MG63 (cell line): Measurements from ENCODE around the gene IRF2BPL. TPM values are rescaled to one million over a fixed set of nuclear protein-coding genes. Genes with fewer than 3 reads are reported as not detected.

ENCODE experiments used
- DNase-seq: peaks from one replicate; pipeline ENCODE4 v3.0.0-alpha.2; 2020
- H3K27me3 ChIP-seq: fragments of 250-450 bp; sonication (Bioruptor Pico); 2 replicates; pipeline ENCODE4 v1.5.1; 2020; ENCODE audit warnings: mild to moderate bottlenecking, moderate library complexity
- H3K36me3 ChIP-seq: fragments of 250-450 bp; sonication (Bioruptor Pico); 2 replicates; pipeline ENCODE4 v1.5.1; 2020; ENCODE audit warnings: mild to moderate bottlenecking, moderate library complexity
- H3K4me3 ChIP-seq: fragments of 250-450 bp; sonication (Bioruptor Pico); 2 replicates; pipeline ENCODE4 v1.5.1; 2020; ENCODE audit warnings: mild to moderate bottlenecking, moderate library complexity
- H3K9me3 ChIP-seq: fragments of 250-450 bp; sonication (Bioruptor Pico); 2 replicates; pipeline ENCODE4 v1.5.1; 2020; ENCODE audit warnings: mild to moderate bottlenecking, moderate library complexity
- total RNA-seq: library from RNA; depleted of rRNA; stranded (reverse); fragments of >200 nt; shearing (Covaris generic); gene quantifications from 2 replicates; pipeline ENCODE4 v1.2.3, GENCODE V29; 2014; ENCODE audit warnings: low replicate concordance

Gene IRF2BPL
- total RNA-seq, 1 experiment from 2014 or later = 34.9 TPM

GRCh38 chr14:77059276-77059915 is 30.9 kb upstream of the IRF2BPL start:
- Histone ChIP-seq H3K4me3 (no peak overlapping the region), H3K27me3 (no peaks in the 10 kb centered on the region), H3K36me3 (no peaks in the 10 kb centered on the region), H3K9me3 (no peaks in the 10 kb centered on the region)
- peak; percentile 70 for DNase-seq

- DNase-seq = no peak
- Histone ChIP-seq H3K9me3 (no peaks in the 10 kb centered on the region), H3K36me3 (no peaks in the 10 kb centered on the region), H3K27me3 (no peaks in the 10 kb centered on the region), H3K4me3 (no peak overlapping the region)
These were observed 30.3 kb upstream of the IRF2BPL start for GRCh38 chr14:77058785-77059184.

- H3K36me3 ChIP-seq = no peaks in the 10 kb centered on the region
- no peak overlapping the region for H3K4me3 ChIP-seq
- no peaks in the 10 kb centered on the region for H3K9me3 ChIP-seq
- DNase-seq = no peak
- H3K27me3 ChIP-seq = no peaks in the 10 kb centered on the region
These were observed 29.6 kb upstream of the IRF2BPL start for GRCh38 chr14:77058117-77058516.

- no peaks in the 10 kb centered on the region for H3K9me3 ChIP-seq
- H3K4me3 ChIP-seq = no peak overlapping the region
- peak; percentile 51 for DNase-seq
- H3K27me3 ChIP-seq = no peaks in the 10 kb centered on the region
- H3K36me3 ChIP-seq = no peaks in the 10 kb centered on the region
These were observed 27.5 kb upstream of the IRF2BPL start for GRCh38 chr14:77055981-77056380.

GRCh38 chr14:77055306-77055705 is 26.8 kb upstream of the IRF2BPL start:
- no peak overlapping the region for H3K4me3 ChIP-seq
- DNase-seq = no peak

GRCh38 chr14:77053046-77053841 is 24.7 kb upstream of the IRF2BPL start:
- Histone ChIP-seq H3K27me3 (no peaks in the 10 kb centered on the region), H3K4me3 (no peak overlapping the region), H3K36me3 (no peaks in the 10 kb centered on the region), H3K9me3 (no peaks in the 10 kb centered on the region)
- DNase-seq = peak; percentile 49

More at GRCh38 chr14:77055306-77055705, 26.8 kb upstream of the IRF2BPL start:
- Histone ChIP-seq H3K9me3 (no peaks in the 10 kb centered on the region), H3K36me3 (no peaks in the 10 kb centered on the region), H3K27me3 (no peaks in the 10 kb centered on the region)

GRCh38 chr14:77052281-77053044 is 24.0 kb upstream of the IRF2BPL start:
- Histone ChIP-seq H3K9me3 (no peaks in the 10 kb centered on the region), H3K4me3 (no peak overlapping the region), H3K27me3 (no peaks in the 10 kb centered on the region), H3K36me3 (no peaks in the 10 kb centered on the region)
- peak; percentile 74 for DNase-seq

- no peak overlapping the region for H3K4me3 ChIP-seq
- H3K9me3 ChIP-seq = no peaks in the 10 kb centered on the region
- no peaks in the 10 kb centered on the region for H3K27me3 ChIP-seq
- no peaks in the 10 kb centered on the region for H3K36me3 ChIP-seq
- DNase-seq = peak; percentile 68
These were observed 22.6 kb upstream of the IRF2BPL start for GRCh38 chr14:77051116-77051515.

- no peak for DNase-seq
These were observed 18.2 kb upstream of the IRF2BPL start for GRCh38 chr14:77046721-77047120.

GRCh38 chr14:77045238-77046162 is 17.0 kb upstream of the IRF2BPL start:
- H3K27me3 ChIP-seq = no peaks in the 10 kb centered on the region
- H3K9me3 ChIP-seq = no peaks in the 10 kb centered on the region
- H3K4me3 ChIP-seq = no peak overlapping the region
- H3K36me3 ChIP-seq = no peaks in the 10 kb centered on the region
- DNase-seq = peak; percentile 70

More at GRCh38 chr14:77046721-77047120, 18.2 kb upstream of the IRF2BPL start:
- Histone ChIP-seq H3K36me3 (no peaks in the 10 kb centered on the region), H3K4me3 (no peak overlapping the region), H3K27me3 (no peaks in the 10 kb centered on the region), H3K9me3 (no peaks in the 10 kb centered on the region)

- Histone ChIP-seq H3K27me3 (no peaks in the 10 kb centered on the region), H3K4me3 (no peak overlapping the region), H3K9me3 (no peaks in the 10 kb centered on the region), H3K36me3 (no peaks in the 10 kb centered on the region)
- DNase-seq = peak; percentile 71
These were observed 16.3 kb upstream of the IRF2BPL start for GRCh38 chr14:77044783-77045237.

- Histone ChIP-seq H3K36me3 (no peaks in the 10 kb centered on the region), H3K9me3 (no peaks in the 10 kb centered on the region), H3K27me3 (no peaks in the 10 kb centered on the region), H3K4me3 (no peak overlapping the region)
- no peak for DNase-seq
These were observed 15.5 kb upstream of the IRF2BPL start for GRCh38 chr14:77043984-77044485.

- no peaks in the 10 kb centered on the region for H3K36me3 ChIP-seq
- no peak for DNase-seq
- no peaks in the 10 kb centered on the region for H3K9me3 ChIP-seq
- no peak overlapping the region for H3K4me3 ChIP-seq
- no peaks in the 10 kb centered on the region for H3K27me3 ChIP-seq
These were observed 14.9 kb upstream of the IRF2BPL start for GRCh38 chr14:77043177-77043983.

GRCh38 chr14:77041881-77042545 is 13.5 kb upstream of the IRF2BPL start:
- DNase-seq = peak; percentile 84
- Histone ChIP-seq H3K9me3 (no peaks in the 10 kb centered on the region), H3K27me3 (no peaks in the 10 kb centered on the region), H3K4me3 (no peak overlapping the region), H3K36me3 (no peaks in the 10 kb centered on the region)
